Suppressor macrophage (primary cell): ENCODE data around the gene ARHGEF1.
"Not testable (repeated sequence)": the region's sequence is repeated elsewhere in the genome, so short reads cannot be mapped to it uniquely, and the experiment has no call there.

Experiments used
- DNase-seq, 4 experiments: peaks; one replicate each; pipeline ENCODE4 v3.0.0-alpha.2; 2020 to 2022

The ARHGEF1 gene

GRCh38 chr19:41862445-41862986 is 20.5 kb upstream of the ARHGEF1 start:
- no peak for DNase-seq

DNA sequence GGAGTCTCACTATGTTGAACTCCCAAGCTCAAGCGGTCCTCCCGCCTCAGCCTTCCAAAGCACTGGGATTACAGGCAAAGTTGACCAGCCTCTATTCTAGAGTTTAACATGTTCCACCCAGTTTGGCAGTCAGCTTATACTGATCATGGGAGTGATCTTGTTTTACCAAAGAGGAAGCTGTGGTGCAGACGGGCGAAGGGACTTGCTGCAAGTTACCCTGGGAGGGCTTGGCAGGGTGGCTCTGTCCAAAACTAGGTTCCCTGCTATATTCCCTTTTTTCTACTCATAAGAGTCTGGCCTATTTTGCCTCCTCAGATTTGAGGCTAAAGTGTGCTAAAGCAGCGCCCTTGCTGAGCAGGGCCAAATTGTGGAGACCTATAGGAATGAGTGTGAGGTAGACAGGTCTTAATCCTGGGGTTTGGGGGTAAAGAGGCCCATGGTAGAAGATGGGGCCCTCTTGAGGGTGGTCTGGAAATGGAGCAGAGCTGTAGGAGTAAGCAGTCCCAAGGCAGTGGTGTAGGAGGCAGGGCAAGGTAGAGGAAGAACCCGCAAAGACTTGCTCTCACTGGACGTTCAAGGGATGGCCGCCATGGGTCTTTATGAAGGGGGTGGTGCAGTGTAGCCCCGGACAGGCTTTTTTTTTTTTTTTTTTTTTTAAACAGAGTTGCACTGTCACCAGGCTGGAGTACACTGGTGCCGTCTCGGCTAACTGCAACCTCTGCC is 19.6 kb upstream of the ARHGEF1 start:
- peak; percentile 55 to 81 (median 76) for DNase-seq

DNA sequence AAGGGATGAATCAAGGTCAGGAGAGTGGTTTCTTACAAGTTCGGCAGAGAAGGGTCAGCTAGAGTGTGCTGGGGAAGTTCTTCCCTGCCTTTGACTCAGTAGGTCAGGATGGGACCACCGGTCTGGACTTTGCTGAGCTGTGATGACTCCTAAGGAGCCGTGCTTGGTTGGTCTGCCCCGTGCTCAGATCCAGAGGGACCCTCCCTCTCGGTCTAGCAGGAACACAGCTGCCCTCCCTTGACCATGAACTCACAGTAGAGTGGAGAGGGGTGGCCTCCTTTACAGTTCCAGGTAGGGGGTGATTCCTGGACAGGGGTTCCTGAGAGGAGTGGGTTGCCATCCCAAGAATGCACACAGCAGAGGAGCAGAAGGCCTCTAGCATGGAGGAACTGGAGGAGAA is 18.6 kb upstream of the ARHGEF1 start:
- no peak for DNase-seq

- no peak for DNase-seq
These were observed 16.7 kb upstream of the ARHGEF1 start for GRCh38 chr19:41866284-41866683.

GRCh38 chr19:41868120-41868988 is 14.6 kb upstream of the ARHGEF1 start:
- no peak for DNase-seq

GRCh38 chr19:41868989-41869300 is 14.0 kb upstream of the ARHGEF1 start:
- DNase-seq: no peak

- no peak for DNase-seq
These were observed 13.5 kb upstream of the ARHGEF1 start for GRCh38 chr19:41869374-41869955.

- peak in 3 of 4 experiments; percentile 16 to 73 (median 68) for DNase-seq
These were observed 12.5 kb upstream of the ARHGEF1 start for GRCh38 chr19:41870401-41870873.

DNA sequence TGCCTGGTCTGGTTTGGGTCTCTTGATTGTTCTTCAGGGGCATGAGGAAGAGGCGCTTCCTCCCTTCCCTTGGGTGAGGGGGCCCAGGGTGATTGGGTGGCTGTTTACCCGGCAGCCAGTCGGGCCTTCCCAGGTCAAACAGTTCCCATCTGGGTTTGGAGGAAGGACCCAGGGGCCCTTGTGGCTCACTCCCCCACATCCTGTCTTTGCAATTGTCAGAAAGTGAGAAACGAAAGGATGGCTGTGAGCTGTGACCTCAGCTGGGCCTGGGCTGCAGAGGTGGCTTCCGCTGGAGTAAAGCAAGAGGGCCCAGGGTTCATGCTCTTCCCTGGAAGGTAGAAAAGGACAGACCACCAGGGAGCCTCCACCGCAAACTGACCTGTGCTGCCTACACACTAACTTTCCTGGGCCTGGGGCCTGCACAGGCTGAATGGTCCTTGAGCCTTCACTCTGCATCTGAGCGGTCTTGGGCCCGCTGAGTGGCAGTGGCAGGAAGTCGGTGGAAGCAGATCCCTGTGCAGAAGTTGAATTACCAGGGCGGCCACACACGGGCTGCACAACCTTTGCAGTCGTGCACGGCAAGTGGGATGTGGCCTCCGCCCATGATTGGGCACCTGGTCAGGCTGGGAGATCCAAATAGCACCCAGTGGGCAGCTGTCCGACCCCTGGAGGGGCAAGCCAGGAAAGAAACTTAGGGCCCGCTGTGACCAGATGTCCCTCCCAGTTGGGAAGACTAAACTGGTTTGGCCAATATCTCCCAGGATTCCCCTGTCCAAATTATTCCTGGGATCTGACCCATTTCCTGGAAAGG is 11.2 kb upstream of the ARHGEF1 start:
- peak; percentile 65 to 88 (median 82) for DNase-seq

DNA sequence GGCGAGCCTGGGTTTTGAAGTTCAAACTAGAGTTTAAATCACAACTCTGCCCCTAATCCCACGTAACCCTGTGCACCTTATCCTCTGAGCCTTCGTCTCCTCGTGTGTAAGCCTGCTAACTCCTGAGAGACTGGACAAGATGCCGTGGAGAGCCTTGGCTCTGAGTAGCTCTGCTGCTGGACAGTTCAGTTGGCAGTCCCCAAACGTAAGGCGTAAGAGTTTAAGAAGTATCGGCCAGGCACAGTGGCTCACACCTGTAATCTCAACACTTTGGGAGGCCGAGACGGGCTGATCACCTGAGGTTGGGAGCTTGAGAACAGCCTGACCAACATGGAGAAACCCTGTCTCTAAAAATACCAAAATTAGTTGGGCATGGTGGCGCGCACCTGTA is 10.6 kb upstream of the ARHGEF1 start:
- DNase-seq: no peak

DNA sequence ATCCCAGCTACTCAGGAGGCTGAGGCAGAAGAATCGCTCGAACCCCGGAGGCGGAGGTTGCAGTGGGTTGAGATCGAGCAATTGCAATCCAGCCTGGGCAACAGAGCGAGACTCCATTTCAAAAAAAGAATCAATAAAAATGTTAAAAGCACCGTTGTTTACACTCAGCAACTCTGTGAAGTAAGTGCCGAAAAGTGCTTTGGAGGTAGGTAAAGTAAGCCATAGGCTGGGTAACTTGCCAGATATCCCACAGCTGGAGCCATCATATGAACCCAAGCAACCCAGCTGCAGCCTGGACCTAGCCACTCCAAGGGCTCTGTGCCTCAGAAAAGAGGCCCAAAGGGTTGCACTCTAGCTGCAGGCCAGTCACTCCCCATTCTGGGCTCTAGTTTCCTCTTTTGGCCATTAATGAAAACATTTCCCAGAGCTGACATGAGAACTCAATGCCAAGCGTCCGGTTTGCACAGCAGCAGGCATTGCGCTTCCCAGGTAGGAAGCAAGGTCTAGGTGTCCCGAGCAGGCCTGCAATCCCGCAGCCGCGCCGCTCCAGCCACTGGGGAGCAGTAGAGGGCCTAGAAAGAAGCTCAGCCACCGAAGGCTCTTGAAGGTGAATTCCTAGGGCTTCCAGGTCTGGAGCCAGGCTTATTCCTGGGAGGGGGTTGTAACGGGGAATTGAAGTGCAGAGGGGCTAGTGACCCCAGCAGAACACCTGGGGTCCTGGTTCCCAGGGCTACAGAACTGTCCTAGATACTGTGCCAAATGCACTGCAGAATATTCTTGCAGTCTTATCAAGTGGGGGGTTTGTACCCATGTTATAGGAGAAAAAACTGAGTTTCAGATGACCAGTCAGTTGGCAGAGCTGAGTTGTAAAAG is 10.0 kb upstream of the ARHGEF1 start:
- DNase-seq: peak; percentile 51 to 78 (median 63)

- not testable (repeated sequence) for DNase-seq
These were observed 7.0 kb upstream of the ARHGEF1 start for GRCh38 chr19:41875973-41876372.

GRCh38 chr19:41876847-41877832 is 5.8 kb upstream of the ARHGEF1 start, which contains the start of gene CD79A:
CD79A (plus strand) TSS chr19:41877279; CDS start chr19:41877305, 26 bp downstream.
- DNase-seq: peak; percentile 58 to 80 (median 77)

- DNase-seq: peak; percentile 28 to 84 (median 74)
These were observed 4.8 kb upstream of the ARHGEF1 start for GRCh38 chr19:41877916-41878905.

DNA sequence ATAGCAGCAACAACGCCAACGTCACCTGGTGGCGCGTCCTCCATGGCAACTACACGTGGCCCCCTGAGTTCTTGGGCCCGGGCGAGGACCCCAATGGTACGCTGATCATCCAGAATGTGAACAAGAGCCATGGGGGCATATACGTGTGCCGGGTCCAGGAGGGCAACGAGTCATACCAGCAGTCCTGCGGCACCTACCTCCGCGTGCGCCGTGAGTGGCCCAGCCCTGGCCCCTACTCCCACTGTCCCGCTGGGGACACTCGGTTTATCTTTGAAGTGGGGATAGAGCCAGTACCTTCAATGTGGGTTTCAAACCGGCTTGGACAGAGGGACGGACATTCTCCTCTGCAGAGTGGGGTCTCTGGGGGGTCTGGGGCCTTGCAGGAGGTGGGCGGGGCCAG is 3.9 kb upstream of the ARHGEF1 start:
- no peak for DNase-seq

GRCh38 chr19:41879670-41880328 is 3.2 kb upstream of the ARHGEF1 start:
- DNase-seq: no peak

DNA sequence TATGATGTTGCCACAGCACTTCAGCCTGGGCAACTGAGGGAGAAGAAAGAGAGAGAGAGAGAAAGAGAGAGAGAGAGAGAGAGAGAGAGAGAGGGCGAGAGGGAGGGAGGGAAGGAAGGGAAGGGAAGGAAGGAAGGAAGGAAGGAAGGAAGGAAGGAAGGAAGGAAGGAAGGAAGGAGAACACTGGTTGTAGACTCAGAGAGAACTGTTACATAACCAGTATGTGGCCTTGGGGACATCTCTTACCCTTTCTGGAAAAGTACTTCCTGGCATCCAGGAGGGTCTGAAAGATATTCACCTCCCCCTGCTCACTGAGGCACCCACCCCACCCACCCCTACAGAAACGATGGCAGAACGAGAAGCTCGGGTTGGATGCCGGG is 2.7 kb upstream of the ARHGEF1 start:
- no peak for DNase-seq

DNA sequence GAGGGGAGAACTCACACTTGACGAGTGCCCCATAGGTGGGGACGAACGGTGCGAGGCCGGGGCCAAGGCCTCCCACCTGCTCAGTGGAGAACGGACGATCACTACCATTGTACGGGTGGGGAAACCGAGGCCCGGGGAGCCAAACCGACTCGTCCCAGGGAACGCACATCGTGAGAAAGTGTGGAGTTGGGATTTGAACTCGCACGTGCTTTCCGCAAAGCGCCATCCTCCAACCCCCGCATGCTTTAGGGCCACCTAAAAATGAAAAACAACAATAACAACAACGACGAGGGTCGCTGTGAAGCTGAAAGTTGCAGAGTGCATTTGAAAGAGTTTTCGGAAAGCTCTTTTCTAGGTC is 458 bp downstream of the ARHGEF1 start:
- DNase-seq: peak in 2 of 4 experiments; percentile 19 to 31
